ENCODE data around the gene MYO1D. TPM values are rescaled to one million over a fixed set of nuclear protein-coding genes. Genes with fewer than 3 reads are reported as not detected.

Gene MYO1D
- total RNA-seq, 1 experiment from 2014 or later: 57.2 TPM

- no peaks in the 10 kb centered on the region for H3K27me3 Mint-ChIP-seq (ENCODE audit: unreplicated experiment)
These were observed 401.7 kb downstream of the MYO1D start for GRCh38 chr17:32475258-32475657.

GRCh38 chr17:32471652-32472051 lies 405.3 kb downstream of the MYO1D start:
- no peak for DNase-seq
- BruUV-seq (replicated peaks): no TSS peak
- Mint-ChIP-seq H3K27ac (ENCODE audit: unreplicated experiment) (no peak overlapping the region), H3K4me3 (ENCODE audit: low read depth, unreplicated experiment) (no peak overlapping the region), H3K36me3 (ENCODE audit: insufficient read depth, unreplicated experiment) (peaks cover 71% of the 10 kb centered on the region), H3K4me1 (ENCODE audit: low read depth, unreplicated experiment) (no peaks in the 10 kb centered on the region), H3K9me3 (ENCODE audit: low read depth, unreplicated experiment) (no peaks in the 10 kb centered on the region), H3K27me3 (ENCODE audit: unreplicated experiment) (no peaks in the 10 kb centered on the region)
- intact Hi-C loops (cut with micrococcal nuclease; ENCODE audit: unreplicated experiment): no loop called here
- CTCF ChIA-PET: no interaction called here
- TF ChIP-seq CTCF (IDR thresholded peaks at IDR 0.05; ENCODE audit: unreplicated experiment): no peak

More at GRCh38 chr17:32475258-32475657, 401.7 kb downstream of the MYO1D start:
- CTCF ChIA-PET: no interaction called here
- intact Hi-C loops (cut with micrococcal nuclease; ENCODE audit: unreplicated experiment): no loop called here
- no peak overlapping the region for H3K4me3 Mint-ChIP-seq (ENCODE audit: low read depth, unreplicated experiment)
- no peak for DNase-seq
- BruUV-seq (replicated peaks): no TSS peak
- no peaks in the 10 kb centered on the region for H3K4me1 Mint-ChIP-seq (ENCODE audit: low read depth, unreplicated experiment)
- H3K9me3 Mint-ChIP-seq (ENCODE audit: low read depth, unreplicated experiment): no peaks in the 10 kb centered on the region
- no peak for TF ChIP-seq CTCF (IDR thresholded peaks at IDR 0.05; ENCODE audit: unreplicated experiment)
- H3K27ac Mint-ChIP-seq (ENCODE audit: unreplicated experiment): no peak overlapping the region
- H3K36me3 Mint-ChIP-seq (ENCODE audit: insufficient read depth, unreplicated experiment): peaks cover 74% of the 10 kb centered on the region

GRCh38 chr17:32470405-32471167 lies 406.3 kb downstream of the MYO1D start:
- H3K9me3 Mint-ChIP-seq (ENCODE audit: low read depth, unreplicated experiment): no peaks in the 10 kb centered on the region
- no peak overlapping the region for H3K27ac Mint-ChIP-seq (ENCODE audit: unreplicated experiment)
- intact Hi-C loops (cut with micrococcal nuclease; ENCODE audit: unreplicated experiment): no loop called here
- BruUV-seq (replicated peaks): no TSS peak
- CTCF ChIA-PET: no interaction called here
- no peaks in the 10 kb centered on the region for H3K27me3 Mint-ChIP-seq (ENCODE audit: unreplicated experiment)
- peaks cover 73% of the 10 kb centered on the region for H3K36me3 Mint-ChIP-seq (ENCODE audit: insufficient read depth, unreplicated experiment)
- no peak overlapping the region for H3K4me3 Mint-ChIP-seq (ENCODE audit: low read depth, unreplicated experiment)
- TF ChIP-seq CTCF (IDR thresholded peaks at IDR 0.05; ENCODE audit: unreplicated experiment): no peak
- no peak for DNase-seq
- H3K4me1 Mint-ChIP-seq (ENCODE audit: low read depth, unreplicated experiment): no peaks in the 10 kb centered on the region

GRCh38 chr17:32467949-32468348 lies 409.0 kb downstream of the MYO1D start:
- intact Hi-C loops (cut with micrococcal nuclease; ENCODE audit: unreplicated experiment): no loop called here
- H3K27ac Mint-ChIP-seq (ENCODE audit: unreplicated experiment): no peak overlapping the region
- DNase-seq: no peak
- CTCF ChIA-PET: interaction anchor here (0.6 kb wide), 1 partner anchor 127 kb away, joined by 3 read pairs; no protein-coding TSS in a partner anchor
- no TSS peak for BruUV-seq (replicated peaks)
- no peaks in the 10 kb centered on the region for H3K27me3 Mint-ChIP-seq (ENCODE audit: unreplicated experiment)
- no peak for TF ChIP-seq CTCF (IDR thresholded peaks at IDR 0.05; ENCODE audit: unreplicated experiment)
- H3K9me3 Mint-ChIP-seq (ENCODE audit: low read depth, unreplicated experiment): no peaks in the 10 kb centered on the region
- peaks cover 8% of the 10 kb centered on the region for H3K4me1 Mint-ChIP-seq (ENCODE audit: low read depth, unreplicated experiment)
- H3K4me3 Mint-ChIP-seq (ENCODE audit: low read depth, unreplicated experiment): no peak overlapping the region
- peaks cover 59% of the 10 kb centered on the region for H3K36me3 Mint-ChIP-seq (ENCODE audit: insufficient read depth, unreplicated experiment)
